GM06990 (cell line): ENCODE results near the gene RFX3.
A peak's percentile ranks its signal among the peaks of the same experiment; 100 is the strongest.

Experiments
- DNase-seq: peaks from one replicate; pipeline ENCODE4 v3.0.0-alpha.2; 2011; ENCODE audit not compliant: insufficient read length; ENCODE audit errors: extremely low read depth
- H3K27me3 ChIP-seq: replicated peaks from 2 replicates; pipeline ENCODE4 v1.6.0; 2011; ENCODE audit warnings: low read length; ENCODE audit not compliant: control insufficient read depth, insufficient read depth
- H3K36me3 ChIP-seq: 2 replicates; pipeline ENCODE4 v1.5.1; 2011; ENCODE audit warnings: low read length; ENCODE audit not compliant: control insufficient read depth, insufficient read depth
- H3K4me3 ChIP-seq: replicated peaks from 2 replicates; pipeline ENCODE4 v1.5.1; 2011; ENCODE audit warnings: low read depth, mild to moderate bottlenecking, control low read depth, low read length
- TF ChIP-seq, protein P1 (sequence below): IDR thresholded peaks from 2 replicates; pipeline ENCODE4 v1.5.1; 2011; ENCODE audit warnings: low read length, control low read depth, mild to moderate bottlenecking, inconsistent platforms; ENCODE audit not compliant: insufficient read depth, poor library complexity, severe bottlenecking

Gene RFX3

DNA sequence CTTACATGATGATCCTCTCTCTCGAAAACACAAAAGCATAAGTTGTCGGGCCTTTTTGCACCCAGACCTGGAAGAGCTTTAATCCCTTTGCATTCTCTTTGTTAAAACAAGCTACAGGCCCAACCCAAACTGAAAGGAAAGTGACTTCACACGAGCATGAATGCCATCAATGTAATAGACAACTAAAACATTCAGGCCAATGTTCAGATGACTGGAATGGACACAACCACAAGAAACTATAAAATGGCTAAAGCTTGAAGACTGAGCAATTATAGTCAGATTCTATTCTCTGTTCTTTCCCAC lies 45.5 kb downstream of the RFX3 start:
- TF ChIP-seq, protein P1, sequence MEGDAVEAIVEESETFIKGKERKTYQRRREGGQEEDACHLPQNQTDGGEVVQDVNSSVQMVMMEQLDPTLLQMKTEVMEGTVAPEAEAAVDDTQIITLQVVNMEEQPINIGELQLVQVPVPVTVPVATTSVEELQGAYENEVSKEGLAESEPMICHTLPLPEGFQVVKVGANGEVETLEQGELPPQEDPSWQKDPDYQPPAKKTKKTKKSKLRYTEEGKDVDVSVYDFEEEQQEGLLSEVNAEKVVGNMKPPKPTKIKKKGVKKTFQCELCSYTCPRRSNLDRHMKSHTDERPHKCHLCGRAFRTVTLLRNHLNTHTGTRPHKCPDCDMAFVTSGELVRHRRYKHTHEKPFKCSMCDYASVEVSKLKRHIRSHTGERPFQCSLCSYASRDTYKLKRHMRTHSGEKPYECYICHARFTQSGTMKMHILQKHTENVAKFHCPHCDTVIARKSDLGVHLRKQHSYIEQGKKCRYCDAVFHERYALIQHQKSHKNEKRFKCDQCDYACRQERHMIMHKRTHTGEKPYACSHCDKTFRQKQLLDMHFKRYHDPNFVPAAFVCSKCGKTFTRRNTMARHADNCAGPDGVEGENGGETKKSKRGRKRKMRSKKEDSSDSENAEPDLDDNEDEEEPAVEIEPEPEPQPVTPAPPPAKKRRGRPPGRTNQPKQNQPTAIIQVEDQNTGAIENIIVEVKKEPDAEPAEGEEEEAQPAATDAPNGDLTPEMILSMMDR = no peak
- H3K4me3 ChIP-seq = no peak overlapping the region

DNA sequence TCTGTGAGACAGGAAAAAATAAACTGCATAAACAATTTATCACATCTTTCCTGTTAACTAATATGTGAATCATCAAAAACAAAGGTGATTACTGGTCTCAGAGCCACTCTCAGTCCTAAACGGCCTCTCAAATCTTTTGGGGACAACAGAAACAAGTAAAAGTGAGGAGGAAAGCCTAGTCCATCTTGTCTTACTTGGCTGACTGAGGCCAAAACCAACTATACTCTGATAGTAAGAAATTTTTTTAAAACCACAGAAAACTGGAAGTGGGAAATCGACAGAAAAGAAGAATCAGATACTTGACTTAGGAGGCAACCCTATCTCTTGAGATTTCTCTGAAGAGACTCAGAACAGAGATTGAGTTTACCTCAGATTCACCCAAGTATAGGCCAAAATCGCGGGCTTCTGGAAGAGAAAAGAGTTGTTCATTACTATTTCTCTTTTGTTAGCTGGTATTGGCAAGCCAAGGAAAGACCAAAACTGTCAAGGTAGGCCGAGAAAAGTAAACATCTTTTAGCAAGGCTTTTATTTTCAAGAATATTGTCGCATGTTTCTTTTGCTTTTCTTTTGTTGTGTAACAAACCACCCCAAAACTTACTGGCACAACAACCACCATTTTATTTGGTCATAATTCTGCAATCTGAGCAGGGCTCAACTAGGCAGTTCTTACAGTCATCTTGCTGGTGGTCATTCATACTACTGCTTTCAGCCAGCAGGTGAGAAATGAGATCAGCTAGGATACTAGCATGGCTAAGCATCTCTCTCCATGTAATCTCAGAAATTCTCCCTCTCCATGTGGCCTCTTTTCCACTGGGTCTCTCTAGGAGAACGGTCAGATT lies 46.1 kb downstream of the RFX3 start:
- Histone ChIP-seq H3K36me3 (peaks cover under 1% of the 10 kb centered on the region; the same call in 1 of the 2 replicates), H3K4me3 (no peak overlapping the region), H3K27me3 (no peaks in the 10 kb centered on the region)
- TF ChIP-seq, protein P1 = peak; percentile 9
- peak; percentile 64 for DNase-seq

More for the DNA sequence above, 45.5 kb downstream of the RFX3 start:
- Histone ChIP-seq H3K27me3 (no peaks in the 10 kb centered on the region), H3K36me3 (peaks cover 2% of the 10 kb centered on the region; the same call in 1 of the 2 replicates)
- DNase-seq = no peak

DNA sequence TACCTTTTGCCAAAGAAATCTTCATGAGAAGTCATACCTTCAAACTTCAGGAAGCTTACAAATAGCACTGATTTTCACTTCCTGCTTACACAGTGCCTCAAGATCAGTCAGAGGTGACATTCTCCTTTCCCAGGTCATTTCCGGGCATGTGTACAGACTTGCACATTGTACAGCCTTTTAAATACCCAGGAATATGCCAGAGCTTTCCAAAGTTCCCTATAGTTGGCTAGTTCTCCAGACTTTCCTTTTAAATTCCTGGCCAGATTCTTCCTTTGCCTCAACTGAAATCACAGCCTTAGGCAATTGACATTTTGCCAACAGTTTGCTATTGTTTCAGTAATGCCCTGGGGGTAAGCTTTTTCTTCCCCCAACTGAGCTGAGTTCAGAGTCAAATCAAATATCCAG lies 47.2 kb downstream of the RFX3 start:
- peak; percentile 66 for DNase-seq

DNA sequence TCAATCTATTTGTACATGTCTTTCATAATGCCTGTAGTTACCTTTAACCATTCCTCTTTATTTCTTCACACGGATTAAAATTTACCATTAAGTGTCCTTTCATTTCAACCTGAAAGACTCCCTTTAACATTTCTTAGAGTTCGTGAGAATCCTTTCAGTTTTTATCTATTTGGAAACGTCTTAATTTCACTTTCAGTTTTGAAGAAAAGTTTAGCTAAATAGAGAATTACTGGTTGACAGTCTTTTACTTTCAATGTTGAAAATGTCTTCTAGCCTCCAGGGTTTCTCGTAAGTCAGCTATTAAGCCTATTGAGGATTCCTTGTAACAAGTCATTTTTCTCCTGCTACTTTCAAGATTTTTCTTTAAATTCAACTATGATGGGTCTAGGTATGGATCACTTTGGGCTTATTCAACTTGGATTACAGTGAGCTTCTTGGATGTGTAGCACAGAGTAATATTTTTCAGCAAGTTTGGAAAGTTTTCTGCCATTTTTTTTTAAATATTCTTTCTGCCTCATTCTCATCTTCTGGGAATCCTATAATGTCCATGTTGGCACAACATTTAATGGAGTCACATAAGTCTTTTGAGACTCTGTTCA lies 48.5 kb downstream of the RFX3 start:
- Histone ChIP-seq H3K4me3 (peak overlapping the region; percentile 14), H3K36me3 (no peaks in the 10 kb centered on the region), H3K27me3 (no peaks in the 10 kb centered on the region)
- DNase-seq = peak; percentile 74
- TF ChIP-seq, protein P1 = no peak

More for the DNA sequence above, 47.2 kb downstream of the RFX3 start:
- no peaks in the 10 kb centered on the region for H3K27me3 ChIP-seq
- no peaks in the 10 kb centered on the region for H3K36me3 ChIP-seq
- no peak overlapping the region for H3K4me3 ChIP-seq
- TF ChIP-seq, protein P1 = no peak

DNA sequence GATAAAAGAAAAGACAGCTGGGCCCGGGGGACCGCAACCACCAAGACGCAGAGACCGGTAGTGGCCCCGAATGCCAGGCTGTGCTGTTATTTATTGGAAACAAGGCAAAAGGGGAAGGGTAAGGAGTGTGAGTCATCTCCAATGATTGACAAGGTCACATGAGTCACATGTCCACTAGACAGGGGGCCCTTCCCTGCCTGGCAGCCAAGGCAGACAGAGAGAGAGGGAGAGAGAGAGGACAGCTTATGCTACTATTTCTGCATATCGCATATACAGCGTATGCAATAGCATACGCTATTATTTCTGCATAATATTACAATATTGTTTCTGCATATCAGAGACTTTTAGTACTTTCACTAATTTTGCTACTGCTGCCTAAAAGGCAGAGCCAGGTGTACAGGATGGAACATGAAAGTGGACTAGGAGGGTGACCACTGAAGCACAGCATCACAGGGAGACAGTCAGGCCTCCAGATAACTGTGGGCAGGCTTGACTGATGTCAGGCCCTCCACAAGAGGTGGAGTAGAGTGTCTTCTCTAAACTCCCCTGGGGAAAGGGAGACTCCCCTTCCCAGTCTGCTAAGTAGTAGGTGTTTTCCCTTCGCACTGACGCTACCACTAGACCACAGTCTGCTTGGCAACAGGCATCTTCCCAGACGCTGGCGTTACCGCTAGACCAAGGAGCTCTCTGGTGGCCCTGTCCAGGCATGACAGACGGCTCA lies 50.3 kb downstream of the RFX3 start:
- TF ChIP-seq, protein P1 = peak; percentile 25
- Histone ChIP-seq H3K27me3 (no peaks in the 10 kb centered on the region), H3K36me3 (no peaks in the 10 kb centered on the region), H3K4me3 (no peak overlapping the region)
- DNase-seq = no peak
